Measurements from ENCODE around the gene AOAH.
"Not testable (repeated sequence)": the region's sequence is repeated elsewhere in the genome, so short reads cannot be mapped to it uniquely, and the experiment has no call there.

The AOAH gene

DNA sequence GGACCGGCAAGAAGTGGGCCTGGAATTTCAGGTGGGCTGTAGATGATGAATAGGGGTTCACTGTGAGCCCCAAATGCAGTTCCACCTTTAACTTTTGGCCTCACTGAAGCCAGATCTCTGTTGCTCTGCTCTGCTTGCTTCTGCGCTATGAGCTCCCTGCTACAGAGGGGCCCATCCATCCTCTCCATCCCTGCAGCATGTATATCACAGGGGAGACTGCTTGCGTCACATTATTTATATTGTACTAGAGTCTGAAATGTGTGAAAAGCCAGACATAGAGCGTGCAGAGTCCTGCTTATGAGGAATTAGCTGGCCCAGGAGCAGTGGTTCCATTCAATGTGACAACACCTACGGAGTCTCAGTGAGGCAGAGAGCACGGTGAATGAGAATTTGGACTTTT, 69.9 kb downstream of the AOAH start:
- no peak for DNase-seq

DNA sequence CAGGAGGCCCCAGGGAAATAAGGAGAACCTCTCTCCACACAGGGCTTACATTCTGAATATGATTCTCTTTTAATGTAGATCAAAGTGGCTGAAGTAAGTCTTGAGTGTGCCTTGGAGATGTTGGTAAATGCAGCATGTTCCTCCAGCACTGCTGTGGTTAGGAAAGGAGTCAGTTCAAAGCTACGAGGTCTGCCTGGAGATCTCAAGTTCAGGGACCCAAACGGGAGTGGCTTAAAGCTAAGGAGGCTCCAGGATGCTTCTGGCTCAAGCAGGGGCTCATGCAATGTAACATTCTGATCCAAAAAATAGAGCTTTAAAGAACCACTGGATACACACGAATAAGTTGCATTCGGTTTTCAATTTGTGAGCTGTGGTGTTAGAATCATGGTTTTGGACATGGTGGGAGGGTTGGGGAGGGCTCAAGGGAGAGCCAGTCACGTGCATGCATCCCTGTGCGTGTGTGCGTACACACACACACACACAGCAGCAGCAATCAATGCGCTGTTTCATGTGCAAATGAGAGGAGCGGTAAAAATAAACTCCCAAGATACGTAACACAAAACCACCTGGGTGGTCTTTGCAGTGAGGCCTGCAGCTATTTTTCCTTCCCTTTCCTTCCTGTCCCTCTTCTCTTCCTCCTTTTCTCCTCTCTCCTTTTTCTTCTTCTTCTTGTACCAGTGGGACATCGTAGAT, 70.5 kb downstream of the AOAH start:
- no peak for DNase-seq

DNA sequence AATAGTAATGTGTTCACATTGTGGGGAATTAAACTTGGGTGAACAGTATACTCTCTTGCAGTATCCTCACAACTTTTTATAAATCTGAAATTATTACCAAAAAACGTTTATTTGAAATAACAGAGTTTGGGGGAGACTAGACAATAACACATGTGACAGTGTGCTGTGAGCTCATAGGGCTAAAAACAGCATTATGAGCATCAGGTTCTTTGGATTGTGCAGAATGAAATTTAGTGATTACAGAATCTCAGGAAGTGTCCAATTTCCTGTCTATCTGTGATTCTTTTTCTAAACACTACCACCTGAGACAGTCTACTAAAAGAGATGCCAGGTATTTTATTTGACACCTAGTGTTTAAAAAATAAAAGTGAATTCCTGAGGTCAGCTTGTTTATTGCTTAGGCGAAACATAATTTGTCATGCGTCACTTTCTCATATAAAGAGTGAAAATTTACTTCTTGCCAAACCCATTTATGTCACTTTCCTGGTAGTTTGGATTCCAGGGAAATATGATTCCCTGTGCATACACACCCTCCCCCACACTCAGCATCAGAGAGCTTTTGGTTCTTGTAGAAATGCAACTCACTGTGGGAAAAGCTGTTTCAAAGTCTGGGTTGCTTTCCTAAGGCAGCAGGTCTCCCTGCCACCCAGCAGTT, 71.2 kb downstream of the AOAH start:
- no peak for DNase-seq

DNA sequence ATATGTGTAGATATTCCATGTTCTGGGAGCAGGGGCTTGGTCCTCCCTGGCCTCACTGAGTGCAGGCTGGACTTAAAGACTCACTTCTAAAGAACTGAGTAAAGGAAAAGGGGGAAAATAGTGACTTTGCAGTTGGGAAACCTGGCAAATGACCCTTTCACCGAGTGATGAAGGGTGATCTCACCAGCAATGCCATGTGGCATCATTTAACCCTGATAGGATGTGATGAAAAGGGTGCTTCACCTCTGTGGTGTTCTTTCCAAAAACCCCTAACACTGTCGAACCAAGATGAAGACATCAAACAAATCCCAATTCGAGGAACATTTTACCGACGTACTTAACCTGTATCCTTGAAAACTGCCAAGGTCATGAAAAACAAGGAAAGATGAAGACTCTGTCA, 71.9 kb downstream of the AOAH start:
- DNase-seq: no peak

DNA sequence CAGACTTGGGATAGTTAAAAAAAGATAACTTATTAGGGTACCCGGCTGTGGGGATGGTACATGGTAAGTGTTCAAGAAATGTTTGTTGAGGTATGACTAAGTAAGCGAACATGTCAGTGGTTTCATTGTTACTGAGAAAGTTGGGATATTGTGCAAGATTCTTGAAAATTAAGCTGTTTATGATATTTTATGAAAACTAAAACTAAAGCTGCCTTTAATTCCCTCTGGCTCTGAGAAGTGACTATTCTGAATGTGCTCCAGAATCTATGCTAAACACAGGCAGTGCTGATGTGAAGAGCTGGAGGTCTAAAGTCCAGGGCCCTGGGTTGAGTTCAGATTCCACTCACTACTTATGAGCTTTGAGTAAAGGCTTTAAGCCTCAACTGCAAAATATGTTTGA, 72.9 kb downstream of the AOAH start:
- DNase-seq: no peak

DNA sequence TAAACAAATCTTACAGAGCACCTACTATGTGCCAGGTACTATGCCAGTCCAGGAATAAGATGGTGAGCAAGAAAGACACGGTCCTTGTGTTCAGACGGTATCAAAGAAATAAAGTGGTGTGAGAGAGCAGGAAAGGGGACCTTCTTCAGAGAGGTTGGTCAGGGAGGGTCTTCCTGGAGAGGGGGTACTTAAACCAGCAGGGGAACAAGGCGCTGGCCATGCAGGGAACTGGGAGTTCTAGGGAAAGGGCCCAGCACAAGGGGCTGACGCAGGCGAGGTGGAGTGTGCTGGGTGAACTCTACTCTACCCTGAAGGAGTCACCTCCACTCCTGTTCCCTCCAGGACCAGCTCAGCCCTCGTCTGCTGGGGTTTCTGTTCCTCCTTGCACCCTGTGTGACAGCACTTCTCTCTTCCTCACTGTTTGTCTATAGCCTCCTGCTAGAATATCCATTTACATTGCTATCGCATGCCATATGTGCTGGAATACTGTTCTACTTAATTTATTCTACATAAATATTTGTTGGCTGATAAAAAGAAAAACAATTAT, 73.5 kb downstream of the AOAH start:
- no peak for DNase-seq

DNA sequence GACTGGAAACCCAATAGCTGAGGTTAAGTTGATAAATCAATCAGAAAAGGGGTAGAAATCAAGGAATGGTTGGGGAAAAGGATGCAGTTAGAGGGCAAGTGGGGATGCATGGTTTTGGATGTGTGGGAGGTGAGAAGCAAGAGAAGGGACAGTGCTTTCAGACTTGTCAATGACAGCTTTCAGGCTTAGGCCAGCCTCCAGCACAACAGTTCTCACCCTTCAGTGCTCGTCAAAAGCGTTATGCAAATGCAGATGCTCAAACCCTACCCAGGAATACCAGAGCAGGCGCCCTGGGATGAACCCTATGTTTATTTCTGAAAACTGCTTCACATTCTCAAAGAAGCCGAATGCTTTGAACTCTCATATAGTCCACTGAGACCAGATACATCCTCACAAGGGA, 74.0 kb downstream of the AOAH start:
- no peak for DNase-seq

DNA sequence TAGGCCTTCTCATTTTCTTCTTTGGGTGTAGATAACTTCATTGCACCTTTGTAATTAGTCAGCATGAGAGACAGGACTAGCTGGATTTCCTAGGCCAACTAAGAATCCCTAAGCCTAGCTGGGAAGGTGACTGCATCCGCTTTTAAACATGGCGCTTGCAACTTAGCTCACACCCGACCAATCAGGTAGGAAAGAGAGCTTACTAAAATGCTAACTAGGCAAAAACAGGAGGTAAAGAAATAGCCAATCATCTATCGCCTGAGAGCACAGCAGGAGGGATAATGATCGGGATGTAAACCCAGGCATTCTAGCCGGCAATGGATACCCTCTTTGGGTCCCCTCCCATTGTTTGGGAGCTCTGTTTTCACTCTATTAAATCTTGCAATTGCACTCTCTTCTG, 75.0 kb downstream of the AOAH start:
- not testable (repeated sequence) for DNase-seq

DNA sequence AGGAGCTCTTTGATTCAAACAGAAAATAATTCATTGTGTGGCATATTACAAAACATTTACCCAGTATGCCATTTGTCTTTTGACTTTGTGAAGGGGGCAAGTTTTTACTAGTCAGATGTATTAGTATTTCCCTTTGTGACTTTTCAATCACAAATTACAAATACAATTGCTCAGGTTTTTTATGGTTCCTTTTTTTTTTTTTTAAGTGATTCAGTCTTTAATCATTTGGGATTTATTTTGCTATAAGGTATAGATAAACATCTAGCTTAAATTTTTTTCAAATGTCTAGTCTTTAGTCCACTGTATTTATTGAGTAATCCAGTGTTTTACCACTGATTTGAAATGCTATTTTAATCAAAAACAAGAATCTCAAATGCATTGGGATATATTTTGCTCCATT, 75.9 kb downstream of the AOAH start:
- DNase-seq: no peak

DNA sequence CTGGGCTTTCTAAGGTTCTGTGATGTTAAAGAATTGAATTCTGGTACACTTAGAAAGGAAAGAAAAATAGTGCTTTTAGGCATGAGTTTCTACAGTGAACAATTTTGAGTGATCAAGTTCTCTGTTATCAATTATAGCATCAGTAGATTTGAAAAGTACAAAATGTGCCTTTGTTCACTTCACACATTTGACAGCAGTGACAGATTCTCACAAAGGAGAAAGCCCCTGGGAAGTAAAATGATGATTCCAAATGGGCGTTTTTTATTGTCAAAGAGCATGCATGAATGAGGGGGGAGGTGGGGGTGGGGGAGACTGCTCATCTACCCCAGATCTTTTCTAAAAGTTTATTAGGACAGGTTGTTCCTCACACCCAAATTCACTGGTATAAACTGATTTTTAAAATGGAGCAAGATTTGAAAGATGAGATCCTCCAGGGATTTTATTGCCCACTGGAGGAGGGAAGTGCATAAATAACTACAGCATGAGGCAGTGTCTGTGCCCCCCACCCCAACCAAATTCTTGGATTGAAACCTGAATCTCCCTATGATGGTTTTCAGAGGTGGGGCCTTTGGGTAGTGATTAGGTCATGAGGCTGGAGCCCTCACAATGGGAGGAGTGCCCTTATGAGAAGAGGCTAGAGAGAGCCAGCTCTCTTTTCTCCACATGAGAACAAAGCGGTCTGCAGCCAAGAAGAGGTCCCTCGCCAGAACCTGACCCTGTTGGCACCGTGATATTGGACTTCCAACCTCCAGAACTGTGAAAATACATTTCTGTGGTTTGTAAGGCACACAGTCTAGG, 79.5 kb downstream of the AOAH start:
- no peak for DNase-seq

DNA sequence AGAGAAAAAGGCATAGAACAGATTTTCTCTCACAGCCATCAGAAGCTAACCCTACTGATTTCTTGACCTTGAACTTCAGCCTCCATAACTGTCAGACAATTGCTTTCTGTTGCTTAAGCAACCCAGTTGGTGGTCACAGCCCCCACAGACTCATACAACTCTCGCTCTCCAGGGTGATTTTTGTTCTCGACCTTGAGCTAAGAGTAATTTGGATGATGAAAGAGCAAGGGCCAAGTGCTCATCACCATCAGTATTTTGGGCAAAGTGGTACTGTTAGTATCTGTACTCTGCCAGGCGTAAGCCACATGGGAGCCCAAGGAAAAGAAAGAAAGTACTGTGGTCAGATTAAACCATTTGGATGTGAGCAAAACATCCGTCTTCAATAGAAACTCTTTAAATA, 81.9 kb downstream of the AOAH start:
- no peak for DNase-seq

DNA sequence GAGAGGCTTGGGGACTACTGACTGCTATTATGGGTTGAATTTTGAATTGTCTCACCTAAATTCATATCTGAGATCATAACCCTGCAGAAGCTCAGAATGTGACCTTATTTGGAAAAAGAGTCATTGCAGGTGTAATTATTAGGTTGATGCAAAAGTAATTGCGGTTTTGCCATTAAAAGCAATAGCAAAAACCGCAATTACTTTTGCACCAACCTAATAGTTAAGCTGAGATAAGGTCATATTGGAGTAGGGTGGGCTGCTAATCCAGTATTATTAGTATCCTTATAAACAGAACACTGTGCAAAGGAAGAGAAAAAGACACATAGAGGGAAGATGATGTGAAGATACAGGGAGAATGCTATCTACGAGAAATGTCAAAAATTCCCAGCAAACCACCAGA, 82.3 kb downstream of the AOAH start:
- DNase-seq: no peak

DNA sequence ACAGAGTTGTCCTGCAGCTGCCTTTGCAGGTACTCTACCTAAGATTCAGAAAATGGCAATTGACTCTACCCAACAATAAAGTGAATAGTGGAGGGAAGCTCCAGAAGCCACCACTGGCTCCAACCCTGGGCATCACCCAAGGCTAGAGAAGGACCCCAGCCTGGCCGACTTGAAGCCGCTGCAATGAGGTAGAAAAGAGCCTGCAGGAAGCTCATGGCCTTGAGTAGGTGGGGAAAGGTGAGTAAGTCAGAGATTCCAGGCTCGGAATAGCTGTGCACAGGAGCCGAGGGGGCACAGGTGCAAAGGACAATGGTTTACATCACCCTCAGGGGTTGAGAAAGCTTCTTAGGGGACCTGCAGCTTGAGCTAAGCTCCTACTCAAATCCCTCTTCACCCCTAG, 83.6 kb downstream of the AOAH start:
- no peak for DNase-seq

DNA sequence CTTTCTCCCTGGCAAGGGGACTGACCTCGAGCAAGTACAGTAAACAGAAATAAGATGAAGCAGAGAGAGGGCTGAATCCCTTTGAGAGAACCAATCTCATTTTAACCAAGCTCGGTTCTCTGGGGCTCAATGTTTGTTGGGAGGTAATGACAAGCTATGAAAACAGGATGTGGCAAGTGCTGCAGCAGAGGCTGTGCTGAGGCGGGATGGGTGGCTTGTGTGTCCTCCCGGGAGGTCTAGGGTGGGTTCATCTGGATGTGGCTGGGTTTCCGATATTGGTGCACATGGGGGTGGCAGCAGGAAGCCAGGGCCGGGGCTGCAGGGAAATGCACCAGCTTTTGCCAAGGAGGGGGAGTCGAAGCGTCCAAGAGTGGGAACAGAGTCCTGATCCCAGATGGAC, 84.5 kb downstream of the AOAH start:
- DNase-seq: no peak

DNA sequence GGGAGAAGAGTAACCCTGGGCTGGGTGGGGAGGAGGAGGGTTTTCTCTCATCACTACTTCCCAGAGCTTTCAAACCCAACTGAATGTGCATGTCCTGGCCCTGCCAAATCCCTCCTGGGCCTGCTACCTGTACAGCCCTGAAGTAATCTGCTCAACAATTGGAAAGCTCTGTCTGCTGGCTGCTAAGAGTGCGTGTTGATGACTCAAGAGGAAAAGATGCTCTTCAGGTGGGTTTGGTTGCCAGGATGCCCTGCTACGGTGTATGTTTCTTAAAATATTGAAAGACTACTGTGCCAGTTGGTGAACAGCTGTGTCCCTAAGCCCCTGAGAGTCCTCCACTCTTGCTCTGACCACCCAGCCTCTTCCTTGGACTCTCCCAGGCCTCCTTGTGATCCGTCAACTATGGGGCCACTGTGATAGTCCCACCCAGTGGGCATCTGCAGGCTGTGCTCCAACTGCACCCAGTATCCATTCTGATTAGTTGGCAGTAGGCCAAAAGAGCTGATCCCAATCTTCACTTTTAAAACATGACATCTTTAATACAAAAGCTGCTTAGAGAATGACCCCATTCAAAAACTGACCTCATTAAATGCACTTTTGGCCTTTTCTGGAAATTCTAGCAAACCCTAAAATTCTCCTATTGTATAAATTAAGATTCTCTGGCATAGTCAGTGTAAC, 85.6 kb downstream of the AOAH start:
- DNase-seq: no peak

DNA sequence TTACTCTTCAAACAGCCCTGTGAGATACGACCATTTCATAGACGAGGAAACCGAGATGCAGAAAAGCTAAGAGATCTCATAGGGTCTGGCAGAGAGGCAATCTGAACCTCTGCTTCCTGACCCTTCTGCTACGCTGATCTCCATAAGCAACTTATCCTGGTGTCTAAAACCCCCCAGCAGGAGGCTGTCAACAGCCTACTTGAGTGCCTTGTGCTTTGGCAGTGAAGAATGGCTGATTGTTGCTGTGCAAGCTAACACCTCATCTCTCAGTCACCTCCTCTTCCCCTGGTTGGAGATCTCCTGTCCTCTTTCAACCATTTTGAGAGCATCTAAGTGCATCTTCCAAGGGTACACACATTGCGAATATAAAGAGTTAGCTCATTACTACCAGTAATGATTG, 86.2 kb downstream of the AOAH start:
- DNase-seq: no peak

DNA sequence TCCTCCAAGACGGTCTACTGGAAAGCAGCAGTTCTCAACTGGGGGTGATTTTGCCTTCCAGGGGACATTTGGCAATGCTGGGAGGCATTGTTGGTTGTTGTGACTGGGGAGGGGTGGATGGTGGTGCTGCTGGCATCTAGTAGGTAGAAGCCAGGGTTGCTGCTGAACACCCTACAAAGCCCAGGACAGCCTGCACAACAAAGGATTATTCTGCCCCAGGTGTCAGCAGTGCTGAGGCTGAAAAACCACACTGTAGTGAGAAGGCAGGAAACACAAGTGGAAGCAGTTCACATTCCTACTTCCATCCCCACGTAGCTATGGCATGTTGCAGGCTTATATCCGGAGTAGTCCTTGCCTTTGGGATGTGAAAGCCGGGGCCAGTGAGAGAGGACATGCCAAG, 86.9 kb downstream of the AOAH start:
- DNase-seq: no peak

DNA sequence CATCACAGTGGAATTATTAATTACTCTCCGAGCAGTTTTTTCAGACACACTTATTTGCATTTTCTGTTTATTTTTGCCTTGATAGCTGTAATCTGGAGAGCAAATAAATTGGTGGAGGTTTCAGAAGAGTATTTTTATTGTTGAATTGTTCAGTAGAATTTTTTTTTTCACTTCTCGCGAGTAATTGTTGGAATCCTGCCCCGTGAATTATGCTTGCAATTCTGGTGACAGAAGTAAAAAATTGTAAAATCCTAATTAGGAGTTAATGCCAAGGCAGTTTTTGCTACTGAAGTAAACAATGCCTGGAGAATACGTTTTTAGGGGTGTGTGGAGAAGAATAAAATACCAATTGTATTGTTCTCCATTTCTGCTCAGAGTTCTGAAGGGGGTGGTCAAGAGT, 88.2 kb downstream of the AOAH start:
- peak; percentile 14 for DNase-seq

DNA sequence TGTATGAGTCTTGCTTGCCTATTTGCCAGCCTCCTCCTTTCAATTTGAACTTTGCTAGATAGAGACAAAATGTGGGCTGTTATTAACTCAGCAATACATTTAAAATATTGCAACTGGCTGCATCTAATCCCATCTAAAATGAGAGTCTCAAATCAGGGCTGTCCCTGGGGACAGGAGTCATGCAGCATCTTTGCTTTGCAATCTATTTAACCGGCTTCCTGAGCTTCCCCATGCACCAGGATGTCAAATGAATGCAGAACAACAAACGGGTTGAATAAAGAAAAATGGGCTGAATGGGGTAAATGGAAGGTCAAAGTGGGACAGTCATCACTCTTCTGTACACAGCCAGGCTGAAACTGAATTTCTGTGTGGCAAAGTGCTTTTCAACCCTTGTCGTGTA, 89.2 kb downstream of the AOAH start:
- no peak for DNase-seq

DNA sequence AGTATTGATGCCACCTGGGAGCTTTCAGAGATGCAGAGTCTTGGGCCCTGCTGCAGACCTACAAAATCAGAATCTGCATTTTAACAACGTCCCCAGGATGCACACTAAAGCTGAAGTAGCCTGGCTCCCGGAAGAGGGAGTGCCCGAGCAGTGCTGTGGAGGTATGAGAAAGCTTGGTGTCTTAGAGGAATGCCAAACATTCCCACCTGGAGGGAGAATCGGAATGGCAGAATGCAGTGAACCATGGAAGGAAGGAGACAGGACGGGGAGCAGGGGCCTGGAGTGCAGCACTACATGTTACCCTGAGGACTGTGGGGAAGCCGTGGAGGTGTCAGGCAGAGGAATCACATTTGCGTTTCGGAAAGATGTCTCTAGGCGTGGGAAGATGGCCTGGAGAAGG, 90.9 kb downstream of the AOAH start:
- no peak for DNase-seq

DNA sequence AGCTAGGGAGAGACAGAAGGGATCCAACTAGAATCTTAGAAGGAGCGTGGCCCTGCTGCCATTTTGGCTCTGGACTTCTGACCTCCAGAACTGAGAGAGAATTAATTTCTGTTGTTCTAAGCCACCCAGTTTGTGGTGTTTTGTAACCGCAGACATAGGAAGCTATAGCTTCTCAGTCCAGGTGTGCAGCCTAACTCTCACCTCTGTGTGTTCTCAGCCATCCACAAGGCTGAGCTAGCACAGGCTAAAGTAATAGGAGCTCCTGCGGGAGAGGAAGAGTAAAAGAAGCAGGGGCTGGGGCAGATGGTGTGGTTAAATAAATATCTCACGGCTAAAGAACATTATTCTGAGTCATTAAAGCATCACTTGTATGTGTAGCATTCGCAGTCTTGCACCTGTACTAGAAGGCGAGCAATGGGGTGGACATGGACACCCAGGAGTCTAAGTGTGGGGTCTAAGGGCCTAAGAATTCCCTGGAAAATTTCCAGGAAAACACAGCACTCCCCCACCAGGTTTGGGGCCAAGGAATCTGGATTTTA, 94.1 kb downstream of the AOAH start:
- DNase-seq: no peak

DNA sequence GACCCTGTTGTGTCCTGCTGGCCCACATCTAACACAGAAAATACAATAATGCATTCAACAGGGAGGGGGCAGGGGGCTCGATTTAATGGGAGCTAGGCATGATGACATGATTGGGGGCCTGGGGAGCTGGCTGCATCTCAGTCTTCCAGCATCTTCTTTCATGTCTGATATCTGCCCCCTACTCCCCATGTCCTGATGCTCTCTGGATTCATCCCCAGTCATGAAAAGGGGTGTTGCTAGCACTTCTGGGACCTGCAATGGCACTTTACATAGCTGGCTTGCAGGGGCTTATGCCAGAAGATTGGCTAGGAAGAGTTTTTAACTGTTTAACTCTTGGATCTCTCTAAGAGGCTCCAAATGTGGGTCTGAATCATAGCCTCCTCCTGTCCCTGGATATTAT, 94.9 kb downstream of the AOAH start:
- no peak for DNase-seq

DNA sequence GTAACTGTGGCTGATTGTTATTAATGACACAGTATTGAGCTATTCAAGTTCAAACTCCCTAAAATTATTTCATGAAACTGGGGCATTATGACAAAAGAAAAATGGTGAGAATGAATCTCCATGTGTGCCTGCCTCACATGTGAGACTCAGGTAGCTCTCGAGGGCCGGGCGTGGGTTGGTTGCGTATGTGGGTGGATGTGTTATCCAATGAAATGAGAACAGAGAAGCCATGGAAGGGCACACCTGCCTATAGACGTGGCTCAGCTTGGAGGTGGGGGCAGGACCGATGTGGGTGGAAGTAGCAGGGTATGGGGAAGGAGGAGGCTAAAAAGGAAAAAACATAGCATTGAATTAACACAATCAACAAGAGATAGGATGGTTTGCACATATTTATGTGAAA, 96.5 kb downstream of the AOAH start:
- DNase-seq: no peak
